Measurements from ENCODE around the gene CORO2B. TPM values are rescaled to one million over a fixed set of nuclear protein-coding genes. Genes with fewer than 3 reads are reported as not detected.

CORO2B gene
- total RNA-seq, 2 experiments from 2014 or later, result 0.07 to 0.19 TPM

DNA sequence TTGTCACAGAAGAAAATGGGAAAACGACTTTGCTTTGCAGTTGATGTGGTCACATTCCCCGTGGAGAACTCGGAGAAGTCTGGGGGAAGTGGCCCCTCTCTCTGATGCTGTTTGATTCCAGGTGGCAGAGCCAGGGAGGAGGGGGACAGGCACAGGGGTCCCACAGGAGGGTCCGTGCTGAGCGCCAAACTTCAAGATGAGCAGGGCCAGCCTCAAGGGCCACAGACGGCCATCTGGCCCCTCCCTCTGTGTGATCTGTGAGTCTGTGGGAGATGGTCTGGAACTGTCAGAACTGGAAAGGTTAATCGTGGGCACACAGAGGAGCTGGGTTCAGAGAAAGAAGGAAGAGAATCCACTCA, 23.1 kb upstream of the CORO2B start:
- CTCF ChIA-PET, result interaction anchor here (0.8 to 8.4 kb wide), 3 partner anchors 30 to 369 kb away, joined by 3 to 164 read pairs (median 19); no protein-coding TSS in a partner anchor
- Mint-ChIP-seq H3K27me3 (peaks cover 60% of the 10 kb centered on the region), H3K27ac (no peak overlapping the region), H3K36me3 (no peaks in the 10 kb centered on the region), H3K4me1 (ENCODE audit: low read depth) (peaks cover 14% of the 10 kb centered on the region), H3K4me3 (no peak overlapping the region), H3K9me3 (no peaks in the 10 kb centered on the region)
- intact Hi-C loops (cut with micrococcal nuclease), result no loop called here
- POLR2A ChIA-PET, result no interaction called here
- DNase-seq, result no peak

GRCh38 chr15:68556139-68556990, 22.4 kb upstream of the CORO2B start:
- Mint-ChIP-seq H3K4me1 (ENCODE audit: low read depth) (peaks cover 14% of the 10 kb centered on the region), H3K27me3 (peaks cover 65% of the 10 kb centered on the region), H3K36me3 (no peaks in the 10 kb centered on the region), H3K9me3 (no peaks in the 10 kb centered on the region), H3K27ac (no peak overlapping the region), H3K4me3 (no peak overlapping the region)
- intact Hi-C loops (cut with micrococcal nuclease), result no loop called here
- DNase-seq, result no peak
- ChIA-PET POLR2A (no interaction called here), CTCF (interaction anchor here (0.5 to 1.9 kb wide), 7 partner anchors 11 to 368 kb away, joined by 3 to 11 read pairs (median 3); no protein-coding TSS in a partner anchor)

DNA sequence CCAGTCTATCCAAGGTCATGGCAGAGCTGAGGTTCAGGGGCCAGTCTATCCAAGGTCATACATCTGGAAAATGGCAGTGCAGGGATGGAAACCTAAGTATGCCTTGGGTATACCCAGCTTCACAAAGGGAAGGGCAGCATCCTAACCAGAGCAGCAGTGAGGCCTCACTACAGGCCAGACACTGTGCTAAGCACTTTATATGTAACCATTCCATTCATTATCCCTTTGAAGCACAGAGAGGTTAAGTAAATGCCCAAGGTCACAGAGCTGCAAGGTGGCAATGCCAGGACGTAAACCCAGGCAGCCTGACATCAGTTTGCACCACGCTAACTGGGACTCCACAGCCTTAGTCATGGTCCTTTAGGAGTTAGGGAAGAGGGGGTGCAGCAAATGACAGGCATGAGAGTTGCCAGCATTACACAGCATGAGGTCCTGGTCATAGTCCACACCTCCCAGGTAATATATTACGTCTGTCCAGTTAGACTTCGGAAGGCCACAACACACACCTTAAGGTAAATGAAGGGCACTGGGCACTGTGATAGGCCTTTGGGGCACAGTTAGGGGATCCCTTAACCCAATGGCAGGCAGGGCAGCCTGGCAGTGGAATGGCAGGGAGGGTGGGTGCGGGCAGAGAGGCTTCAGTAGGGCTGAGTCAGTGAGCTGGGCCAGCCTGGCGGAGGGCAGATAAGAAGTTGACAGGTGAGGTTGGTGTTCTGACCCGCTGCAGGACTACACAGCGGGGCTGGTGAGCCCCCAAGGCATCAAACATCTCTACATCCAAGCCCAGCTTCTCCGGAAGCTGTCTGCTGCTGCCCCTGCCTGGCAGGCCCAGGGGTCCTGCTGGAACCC, 21.1 kb upstream of the CORO2B start:
- CTCF ChIA-PET, result interaction anchor here (0.7 to 1.9 kb wide), 7 partner anchors 12 to 367 kb away, joined by 3 to 11 read pairs (median 6); no protein-coding TSS in a partner anchor
- Mint-ChIP-seq H3K9me3 (no peaks in the 10 kb centered on the region), H3K36me3 (no peaks in the 10 kb centered on the region), H3K27me3 (peaks cover 60% of the 10 kb centered on the region), H3K27ac (no peak overlapping the region), H3K4me1 (ENCODE audit: low read depth) (peaks cover 14% of the 10 kb centered on the region), H3K4me3 (no peak overlapping the region)
- DNase-seq, result no peak
- POLR2A ChIA-PET, result no interaction called here
- intact Hi-C loops (cut with micrococcal nuclease), result no loop called here

DNA sequence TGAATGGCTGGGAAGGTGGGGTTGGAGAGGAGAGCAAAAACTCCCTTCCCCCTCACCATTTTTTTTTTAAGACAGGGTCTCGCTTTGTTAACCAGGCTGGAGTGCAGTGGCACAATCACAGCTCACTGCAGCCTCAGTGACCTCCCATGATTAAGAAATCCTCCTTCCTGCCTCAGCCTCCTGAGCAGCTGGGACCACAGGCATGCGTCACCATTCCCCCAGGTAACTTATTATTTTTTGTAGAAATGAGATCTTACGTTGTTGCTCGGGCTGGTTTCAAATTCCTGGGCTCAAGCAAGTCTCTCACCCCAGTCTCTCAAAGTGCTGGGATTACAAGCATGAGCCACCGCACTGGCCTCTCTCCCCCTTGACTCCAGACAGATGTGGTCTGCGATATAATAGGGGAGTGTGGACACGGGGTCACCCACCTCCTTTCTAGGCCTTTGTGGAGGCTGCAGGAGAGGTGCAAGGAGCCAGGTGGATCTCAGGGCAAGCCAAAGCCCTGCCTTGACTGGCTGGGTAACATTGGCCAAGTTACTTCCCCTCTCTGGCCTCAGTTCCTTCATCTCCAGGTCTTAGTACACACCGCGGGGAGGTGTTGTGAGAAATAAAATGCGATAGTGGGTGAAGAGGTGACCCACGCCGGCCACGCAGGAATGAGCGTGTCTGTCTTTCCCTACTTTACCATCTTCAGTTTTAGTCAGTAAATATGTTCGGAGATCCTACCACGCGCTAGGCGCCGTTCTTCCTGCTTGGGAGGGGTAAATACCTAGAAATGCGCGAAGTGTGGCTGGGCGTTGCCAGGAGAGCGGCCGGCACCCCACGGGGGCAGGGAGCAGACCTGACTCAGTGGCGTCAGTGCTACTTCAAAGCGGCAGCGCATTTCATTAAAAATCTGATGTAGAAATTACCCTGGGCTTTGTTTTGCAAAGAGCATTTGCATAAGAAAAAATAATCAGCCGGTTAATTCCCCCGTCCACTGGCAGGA, 20.2 kb upstream of the CORO2B start:
- Mint-ChIP-seq H3K27me3 (peaks cover 55% of the 10 kb centered on the region), H3K27ac (no peak overlapping the region), H3K36me3 (no peaks in the 10 kb centered on the region), H3K4me1 (ENCODE audit: low read depth) (peaks cover 14% of the 10 kb centered on the region), H3K9me3 (no peaks in the 10 kb centered on the region), H3K4me3 (peak overlapping the region; percentile 48)
- intact Hi-C loops (cut with micrococcal nuclease), result loop anchor here (1.0 kb wide), 1 partner anchor 116 kb away; no protein-coding TSS in a partner anchor
- ChIA-PET CTCF (interaction anchor here (0.7 to 5.4 kb wide), 24 partner anchors 9 to 367 kb away, joined by 3 to 94 read pairs (median 6); no protein-coding TSS in a partner anchor), POLR2A (interaction anchor here (1.0 kb wide), 1 partner anchor 10 kb away, joined by 3 read pairs; no protein-coding TSS in a partner anchor)
- peak; percentile 18 for DNase-seq

- CTCF ChIA-PET, result interaction anchor here (0.6 to 5.4 kb wide), 32 partner anchors 10 to 365 kb away, joined by 3 to 94 read pairs (median 5); no protein-coding TSS in a partner anchor
These were observed 19.2 kb upstream of the CORO2B start for GRCh38 chr15:68559345-68560310.

GRCh38 chr15:68560501-68561113, 18.2 kb upstream of the CORO2B start:
- H3K9me3 Mint-ChIP-seq, result no peaks in the 10 kb centered on the region
- no peak overlapping the region for H3K4me3 Mint-ChIP-seq
- H3K27me3 Mint-ChIP-seq, result peaks cover 39% of the 10 kb centered on the region
- ChIA-PET CTCF (interaction anchor here (0.9 to 5.4 kb wide), 22 partner anchors 10 to 365 kb away, joined by 3 to 94 read pairs (median 5); no protein-coding TSS in a partner anchor), POLR2A (no interaction called here)
- no peaks in the 10 kb centered on the region for H3K36me3 Mint-ChIP-seq
- DNase-seq, result no peak
- H3K27ac Mint-ChIP-seq, result no peak overlapping the region
- intact Hi-C loops (cut with micrococcal nuclease), result no loop called here
- peaks cover 14% of the 10 kb centered on the region for H3K4me1 Mint-ChIP-seq (ENCODE audit: low read depth)

More at GRCh38 chr15:68559345-68560310, 19.2 kb upstream of the CORO2B start:
- H3K4me1 Mint-ChIP-seq (ENCODE audit: low read depth), result peaks cover 14% of the 10 kb centered on the region
- no peaks in the 10 kb centered on the region for H3K36me3 Mint-ChIP-seq
- H3K27me3 Mint-ChIP-seq, result peaks cover 45% of the 10 kb centered on the region
- peak; percentile 78 for DNase-seq
- no peak overlapping the region for H3K27ac Mint-ChIP-seq
- H3K4me3 Mint-ChIP-seq, result peak overlapping the region; percentile 48
- intact Hi-C loops (cut with micrococcal nuclease), result loop anchor here (1.0 kb wide), 1 partner anchor 115 kb away; no protein-coding TSS in a partner anchor
- POLR2A ChIA-PET, result interaction anchor here (1.0 kb wide), 1 partner anchor 11 kb away, joined by 3 read pairs; no protein-coding TSS in a partner anchor
- no peaks in the 10 kb centered on the region for H3K9me3 Mint-ChIP-seq

DNA sequence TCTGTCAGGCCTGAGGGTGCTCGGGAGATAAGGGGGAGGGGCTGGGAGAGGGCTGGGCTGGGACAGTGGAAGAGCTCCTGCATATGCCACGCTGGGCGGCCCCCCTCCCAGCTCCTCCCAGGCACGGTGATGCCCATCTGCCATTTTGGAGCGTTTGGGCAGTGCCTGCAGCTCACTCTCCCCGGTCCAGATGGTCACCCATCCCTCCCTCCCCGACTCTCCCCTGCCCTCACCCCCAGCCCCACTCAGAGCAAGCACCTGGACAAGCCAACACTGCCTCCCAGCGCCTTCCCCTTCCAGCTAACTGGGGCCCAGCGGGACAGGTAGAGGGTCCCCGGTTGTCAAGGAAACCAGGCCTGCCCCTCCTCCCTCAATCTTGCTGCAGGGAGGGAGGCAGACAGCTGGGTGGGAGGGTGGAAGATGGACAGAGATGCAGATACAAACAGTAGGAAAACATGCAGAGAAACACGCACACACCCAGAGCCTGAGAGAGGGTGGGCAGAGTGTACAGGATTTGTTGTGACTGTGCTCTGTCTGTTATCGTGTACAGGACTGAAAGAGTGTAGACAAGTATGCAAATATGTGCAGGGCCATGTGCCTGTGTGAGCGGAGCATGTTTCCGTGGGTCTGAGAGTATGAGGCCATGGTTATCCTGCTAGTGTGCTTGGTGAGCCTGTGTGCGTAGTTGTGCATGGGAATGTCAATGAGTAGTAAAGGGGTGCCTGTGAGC, 17.5 kb upstream of the CORO2B start:
- Mint-ChIP-seq H3K4me3 (no peak overlapping the region), H3K27me3 (peaks cover 35% of the 10 kb centered on the region), H3K4me1 (ENCODE audit: low read depth) (peaks cover 14% of the 10 kb centered on the region), H3K9me3 (no peaks in the 10 kb centered on the region), H3K36me3 (no peaks in the 10 kb centered on the region), H3K27ac (no peak overlapping the region)
- ChIA-PET POLR2A (no interaction called here), CTCF (interaction anchor here (1.2 to 5.4 kb wide), 13 partner anchors 9 to 314 kb away, joined by 3 to 94 read pairs (median 6); no protein-coding TSS in a partner anchor)
- no peak for DNase-seq
- intact Hi-C loops (cut with micrococcal nuclease), result no loop called here

DNA sequence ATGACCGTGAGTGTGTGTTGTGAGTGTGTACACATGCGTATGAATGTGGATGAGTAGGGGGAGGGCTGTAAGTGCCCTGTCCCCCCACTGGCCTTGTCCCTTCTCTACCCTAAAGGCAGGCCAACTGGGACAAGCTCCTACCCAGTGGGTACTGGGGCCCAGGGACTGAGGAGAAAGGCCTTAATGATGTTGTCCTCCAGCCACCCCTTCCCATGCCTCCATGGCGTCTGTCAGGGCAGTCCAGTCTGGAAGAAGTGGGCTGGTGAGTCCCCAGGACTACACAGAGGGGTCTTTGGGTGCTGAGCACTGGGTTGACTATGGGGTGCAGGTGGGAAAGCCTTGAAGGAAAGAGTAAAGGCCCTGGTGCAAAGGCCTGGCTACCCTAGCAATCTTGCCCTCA, 16.9 kb upstream of the CORO2B start:
- Mint-ChIP-seq H3K4me3 (no peak overlapping the region), H3K27me3 (peaks cover 35% of the 10 kb centered on the region), H3K27ac (no peak overlapping the region), H3K36me3 (no peaks in the 10 kb centered on the region), H3K4me1 (ENCODE audit: low read depth) (peaks cover 14% of the 10 kb centered on the region), H3K9me3 (no peaks in the 10 kb centered on the region)
- intact Hi-C loops (cut with micrococcal nuclease), result no loop called here
- DNase-seq, result no peak
- ChIA-PET POLR2A (no interaction called here), CTCF (interaction anchor here (1.4 to 5.4 kb wide), 5 partner anchors 13 to 314 kb away, joined by 3 to 94 read pairs (median 44); no protein-coding TSS in a partner anchor)

DNA sequence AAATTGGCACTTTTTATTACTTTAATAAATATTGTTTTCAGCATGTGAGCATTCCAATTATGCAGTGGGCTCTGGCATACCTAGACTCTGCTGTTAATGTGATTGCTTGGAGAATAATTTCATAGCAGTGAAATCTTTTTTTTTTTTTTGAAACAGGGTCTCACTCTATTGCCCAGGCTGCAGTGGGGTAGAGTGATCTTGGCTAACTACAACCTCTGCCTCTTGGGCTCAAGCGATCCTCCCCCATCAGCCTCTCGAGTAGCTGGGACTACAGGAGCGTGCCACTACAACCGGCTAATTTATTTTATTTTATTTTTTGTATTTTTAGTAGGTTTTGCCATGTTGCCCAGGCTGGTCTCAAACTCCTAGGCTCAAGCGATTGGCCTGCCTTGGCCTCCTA, 14.6 kb upstream of the CORO2B start:
- no peak for DNase-seq
- ChIA-PET CTCF (interaction anchor here (2.8 to 5.4 kb wide), 2 partner anchors 15 to 109 kb away, joined by 12 to 64 read pairs; no protein-coding TSS in a partner anchor), POLR2A (no interaction called here)
- Mint-ChIP-seq H3K4me3 (no peak overlapping the region), H3K4me1 (ENCODE audit: low read depth) (peaks cover 8% of the 10 kb centered on the region), H3K36me3 (no peaks in the 10 kb centered on the region), H3K27me3 (peaks cover 26% of the 10 kb centered on the region), H3K27ac (no peak overlapping the region), H3K9me3 (no peaks in the 10 kb centered on the region)
- intact Hi-C loops (cut with micrococcal nuclease), result no loop called here

All from activated CD4-positive, alpha-beta memory T cell treated with anti-CD3 and anti-CD28 coated beads for 36 hours (primary cell).